ENCODE measurements around the gene SELENOT.

DNA sequence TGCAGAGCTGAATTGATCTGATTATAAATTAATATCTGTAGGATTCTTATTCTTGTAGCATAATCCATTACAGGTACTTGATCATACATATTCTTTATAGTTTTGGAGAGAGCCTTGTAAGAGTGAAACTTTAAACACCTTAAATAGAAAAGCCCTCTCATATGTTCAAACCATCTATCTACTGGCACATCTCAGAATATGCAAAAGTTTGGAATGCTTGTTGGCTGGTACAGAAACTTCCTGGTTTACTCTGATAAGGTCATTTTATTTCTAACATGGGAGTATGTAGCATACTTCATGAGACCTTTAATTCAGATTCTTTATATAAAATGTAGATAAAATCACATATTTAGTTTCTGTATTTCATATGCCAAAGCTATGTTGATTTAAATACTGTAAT is 21.9 kb upstream of the SELENOT start:
- no peak for TF ChIP-seq TAF1 (IDR thresholded peaks at IDR 0.05; ENCODE audit: borderline replicate concordance, low read depth, low read length)
- TF ChIP-seq, protein P1, sequence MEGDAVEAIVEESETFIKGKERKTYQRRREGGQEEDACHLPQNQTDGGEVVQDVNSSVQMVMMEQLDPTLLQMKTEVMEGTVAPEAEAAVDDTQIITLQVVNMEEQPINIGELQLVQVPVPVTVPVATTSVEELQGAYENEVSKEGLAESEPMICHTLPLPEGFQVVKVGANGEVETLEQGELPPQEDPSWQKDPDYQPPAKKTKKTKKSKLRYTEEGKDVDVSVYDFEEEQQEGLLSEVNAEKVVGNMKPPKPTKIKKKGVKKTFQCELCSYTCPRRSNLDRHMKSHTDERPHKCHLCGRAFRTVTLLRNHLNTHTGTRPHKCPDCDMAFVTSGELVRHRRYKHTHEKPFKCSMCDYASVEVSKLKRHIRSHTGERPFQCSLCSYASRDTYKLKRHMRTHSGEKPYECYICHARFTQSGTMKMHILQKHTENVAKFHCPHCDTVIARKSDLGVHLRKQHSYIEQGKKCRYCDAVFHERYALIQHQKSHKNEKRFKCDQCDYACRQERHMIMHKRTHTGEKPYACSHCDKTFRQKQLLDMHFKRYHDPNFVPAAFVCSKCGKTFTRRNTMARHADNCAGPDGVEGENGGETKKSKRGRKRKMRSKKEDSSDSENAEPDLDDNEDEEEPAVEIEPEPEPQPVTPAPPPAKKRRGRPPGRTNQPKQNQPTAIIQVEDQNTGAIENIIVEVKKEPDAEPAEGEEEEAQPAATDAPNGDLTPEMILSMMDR (IDR thresholded peaks at IDR 0.05): no peak

Measured in SK-N-SH (cell line).